WTC11 (cell line): ENCODE results near the gene PHLDA2. TPM values are rescaled to one million over a fixed set of nuclear protein-coding genes. Genes with fewer than 3 reads are reported as not detected.

Experiments used
- ATAC-seq: fragments of 200-7000 bp; cut with Tn5 transposase; 2 replicates; pipeline ENCODE4 v1.10.0; 2021; ENCODE audit warnings: mild to moderate bottlenecking, moderate library complexity
- CTCF ChIA-PET: fragments of 300-600 bp; sonication (Branson Sonifier 250); formaldehyde crosslinking; loops from one replicate; lab custom pipeline; 2021; ENCODE audit warnings: antibody characterized with exemption; lab: Charles Lee
- POLR2A ChIA-PET: fragments of 350-600 bp; sonication (Branson Sonifier 250); formaldehyde crosslinking; loops from one replicate; lab custom pipeline; 2021; ENCODE audit warnings: antibody characterized with exemption; lab: Charles Lee
- DNase-seq: peaks from one replicate; pipeline ENCODE4 v3.0.0; 2021; ENCODE audit warnings: low spot score
- H3K27ac Mint-ChIP-seq: 2 replicates; pipeline ENCODE4 v1.8.0; 2021; ENCODE audit warnings: mixed read lengths
- H3K27me3 Mint-ChIP-seq: 2 replicates; pipeline ENCODE4 v1.8.0; 2021; ENCODE audit warnings: low read depth, mild to moderate bottlenecking, moderate library complexity, mixed read lengths
- H3K36me3 Mint-ChIP-seq: 2 replicates; pipeline ENCODE4 v1.8.0; 2021; ENCODE audit warnings: mixed read lengths
- H3K4me1 Mint-ChIP-seq: 2 replicates; pipeline ENCODE4 v1.8.0; 2022; ENCODE audit warnings: mixed read lengths
- H3K4me3 Mint-ChIP-seq: 2 replicates; pipeline ENCODE4 v1.8.0; 2021; ENCODE audit warnings: mild to moderate bottlenecking, moderate library complexity, mixed read lengths
- H3K9me3 Mint-ChIP-seq: 2 replicates; pipeline ENCODE4 v1.8.0; 2021; ENCODE audit warnings: mixed read lengths
- ATF1 ChIP-seq: sonication (generic); formaldehyde crosslinking; IDR thresholded peaks from 2 replicates; pipeline ENCODE4 v1.8.1; 2023; ENCODE audit warnings: mild to moderate bottlenecking, moderate library complexity, missing genetic modification reagents
- CBFB ChIP-seq: sonication (generic); formaldehyde crosslinking; IDR thresholded peaks from 2 replicates; pipeline ENCODE4 v1.8.1; 2022; ENCODE audit warnings: mild to moderate bottlenecking, low read depth, missing genetic modification reagents
- ELF4 ChIP-seq: sonication (generic); formaldehyde crosslinking; IDR thresholded peaks from 2 replicates; pipeline ENCODE4 v1.8.1; 2022; ENCODE audit warnings: low read depth, mild to moderate bottlenecking, moderate library complexity, missing genetic modification reagents
- ETV6 ChIP-seq: sonication (generic); formaldehyde crosslinking; IDR thresholded peaks from 2 replicates; pipeline ENCODE4 v1.8.1; 2022; ENCODE audit warnings: mild to moderate bottlenecking, missing genetic modification reagents
- FOXP4 ChIP-seq: sonication (generic); formaldehyde crosslinking; IDR thresholded peaks from 2 replicates; pipeline ENCODE4 v1.8.0; 2022; ENCODE audit warnings: mild to moderate bottlenecking, missing genetic modification reagents
- HMGXB4 ChIP-seq: sonication (generic); formaldehyde crosslinking; IDR thresholded peaks from 2 replicates; pipeline ENCODE4 v1.8.1; 2023; ENCODE audit warnings: mild to moderate bottlenecking, moderate library complexity, missing genetic modification reagents
- RORB ChIP-seq: fragments of 250-450 bp; sonication (Bioruptor Pico); IDR thresholded peaks from 2 replicates; pipeline ENCODE4 v1.9.0; 2021; ENCODE audit warnings: mild to moderate bottlenecking
- SP1 ChIP-seq: sonication (generic); formaldehyde crosslinking; conservative IDR thresholded peaks from 2 replicates; pipeline ENCODE4 v1.8.1; 2022; ENCODE audit warnings: missing genetic modification reagents
- TP53 ChIP-seq: sonication (generic); formaldehyde crosslinking; IDR thresholded peaks from 2 replicates; pipeline ENCODE4 v1.8.1; 2023; ENCODE audit warnings: mild to moderate bottlenecking, missing genetic modification reagents
- ZNF263 ChIP-seq: sonication (generic); formaldehyde crosslinking; IDR thresholded peaks from 2 replicates; pipeline ENCODE4 v1.8.1; 2022; ENCODE audit warnings: low read depth, mild to moderate bottlenecking, moderate library complexity, missing genetic modification reagents
- ZNF512 ChIP-seq: sonication (generic); formaldehyde crosslinking; IDR thresholded peaks from 2 replicates; pipeline ENCODE4 v1.8.1; 2022; ENCODE audit warnings: missing genetic modification reagents, borderline replicate concordance
- total RNA-seq: library from RNA; stranded (reverse); gene quantifications from 3 replicates; pipeline ENCODE4 v1.2.3, GENCODE V29; 2021
- TF ChIP-seq, protein P1 (sequence below): fragments of 250-450 bp; sonication (Bioruptor Pico); IDR thresholded peaks from 2 replicates; pipeline ENCODE4 v1.9.0; 2021; ENCODE audit warnings: mild to moderate bottlenecking, borderline replicate concordance
- TF ChIP-seq, protein P2 (sequence below): sonication (generic); formaldehyde crosslinking; IDR thresholded peaks from 2 replicates; pipeline ENCODE4 v1.8.0; 2023; ENCODE audit warnings: missing genetic modification reagents, mild to moderate bottlenecking, borderline replicate concordance

The PHLDA2 gene
- total RNA-seq, 1 experiment from 2014 or later, result 9.6 TPM

DNA sequence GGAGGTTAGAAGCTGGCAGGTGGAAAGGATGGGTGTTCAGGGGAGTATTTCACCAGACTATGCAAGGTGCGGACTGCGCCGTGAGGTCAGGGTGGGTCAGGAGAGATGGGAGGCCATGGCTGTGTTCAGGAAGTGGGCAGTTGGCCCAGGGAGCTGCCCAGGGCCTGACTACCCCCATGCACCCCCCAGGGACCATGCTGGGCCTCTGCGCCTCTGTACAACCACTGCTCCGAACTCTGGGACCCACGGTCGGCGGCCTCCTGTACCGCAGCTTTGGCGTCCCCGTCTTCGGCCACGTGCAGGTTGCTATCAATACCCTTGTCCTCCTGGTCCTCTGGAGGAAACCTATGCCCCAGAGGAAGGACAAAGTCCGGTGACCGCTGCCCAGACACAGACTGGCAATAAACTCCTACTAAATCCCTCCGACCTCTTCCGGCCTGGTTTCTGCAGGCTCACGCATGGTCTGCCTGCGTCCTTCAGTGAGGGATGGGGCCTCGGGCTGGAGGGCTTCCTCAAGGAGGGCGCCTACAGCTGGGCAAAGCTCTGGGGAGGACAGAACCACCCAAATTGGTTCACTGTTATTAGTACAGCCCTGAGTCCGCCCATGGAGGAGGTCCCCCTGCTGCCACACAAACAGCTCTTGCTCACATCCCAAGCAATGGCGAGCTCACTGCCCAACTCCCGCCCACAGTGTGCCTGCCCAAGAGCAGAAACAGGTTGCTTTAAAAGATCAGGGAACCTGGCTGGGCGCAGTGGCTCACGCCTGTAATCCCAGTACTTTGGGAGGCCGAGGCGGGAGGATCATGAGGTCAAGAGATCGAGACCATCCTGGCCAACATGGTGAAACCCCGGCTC, 4.2 kb downstream of the PHLDA2 start (continued):
- no peak for TF ChIP-seq FOXP4 (CRISPR knock-in tag)
- TF ChIP-seq ZNF263 (CRISPR knock-in tag), result no peak

DNA sequence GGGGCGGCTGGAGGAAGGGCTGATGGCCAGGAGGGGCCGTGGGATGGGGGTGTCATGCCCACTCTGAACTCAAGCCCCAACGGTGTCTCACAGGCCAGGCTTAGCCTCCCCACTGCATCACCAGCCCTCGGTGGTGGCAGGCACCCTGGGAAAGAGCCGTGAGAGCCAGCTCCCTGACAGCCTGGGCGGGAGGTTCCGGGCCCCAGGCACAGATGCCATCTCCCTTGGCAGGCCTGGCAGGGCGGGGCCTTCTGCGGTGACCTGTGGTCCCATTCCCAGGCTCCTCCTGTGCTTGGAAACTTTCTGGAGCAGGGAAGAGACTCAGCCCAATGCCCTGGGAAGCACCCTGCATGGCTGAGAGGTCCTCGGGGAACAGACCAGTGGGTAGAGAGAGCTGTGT, 4.8 kb downstream of the PHLDA2 start:
- ATAC-seq, result no peak
- CTCF ChIA-PET, result interaction anchor here (1.0 to 1.5 kb wide), 2 partner anchors 32 to 97 kb away, joined by 4 to 5 read pairs; no protein-coding TSS in a partner anchor
- TF ChIP-seq ELF4 (CRISPR knock-in tag) (no peak), TP53 (CRISPR knock-in tag) (no peak), ZNF512 (CRISPR knock-in tag) (no peak), HMGXB4 (CRISPR knock-in tag) (no peak), RORB (no peak), CBFB (CRISPR knock-in tag) (no peak), ETV6 (CRISPR knock-in tag) (no peak), ATF1 (CRISPR knock-in tag) (no peak), SP1 (no peak)
- TF ChIP-seq, protein P1, sequence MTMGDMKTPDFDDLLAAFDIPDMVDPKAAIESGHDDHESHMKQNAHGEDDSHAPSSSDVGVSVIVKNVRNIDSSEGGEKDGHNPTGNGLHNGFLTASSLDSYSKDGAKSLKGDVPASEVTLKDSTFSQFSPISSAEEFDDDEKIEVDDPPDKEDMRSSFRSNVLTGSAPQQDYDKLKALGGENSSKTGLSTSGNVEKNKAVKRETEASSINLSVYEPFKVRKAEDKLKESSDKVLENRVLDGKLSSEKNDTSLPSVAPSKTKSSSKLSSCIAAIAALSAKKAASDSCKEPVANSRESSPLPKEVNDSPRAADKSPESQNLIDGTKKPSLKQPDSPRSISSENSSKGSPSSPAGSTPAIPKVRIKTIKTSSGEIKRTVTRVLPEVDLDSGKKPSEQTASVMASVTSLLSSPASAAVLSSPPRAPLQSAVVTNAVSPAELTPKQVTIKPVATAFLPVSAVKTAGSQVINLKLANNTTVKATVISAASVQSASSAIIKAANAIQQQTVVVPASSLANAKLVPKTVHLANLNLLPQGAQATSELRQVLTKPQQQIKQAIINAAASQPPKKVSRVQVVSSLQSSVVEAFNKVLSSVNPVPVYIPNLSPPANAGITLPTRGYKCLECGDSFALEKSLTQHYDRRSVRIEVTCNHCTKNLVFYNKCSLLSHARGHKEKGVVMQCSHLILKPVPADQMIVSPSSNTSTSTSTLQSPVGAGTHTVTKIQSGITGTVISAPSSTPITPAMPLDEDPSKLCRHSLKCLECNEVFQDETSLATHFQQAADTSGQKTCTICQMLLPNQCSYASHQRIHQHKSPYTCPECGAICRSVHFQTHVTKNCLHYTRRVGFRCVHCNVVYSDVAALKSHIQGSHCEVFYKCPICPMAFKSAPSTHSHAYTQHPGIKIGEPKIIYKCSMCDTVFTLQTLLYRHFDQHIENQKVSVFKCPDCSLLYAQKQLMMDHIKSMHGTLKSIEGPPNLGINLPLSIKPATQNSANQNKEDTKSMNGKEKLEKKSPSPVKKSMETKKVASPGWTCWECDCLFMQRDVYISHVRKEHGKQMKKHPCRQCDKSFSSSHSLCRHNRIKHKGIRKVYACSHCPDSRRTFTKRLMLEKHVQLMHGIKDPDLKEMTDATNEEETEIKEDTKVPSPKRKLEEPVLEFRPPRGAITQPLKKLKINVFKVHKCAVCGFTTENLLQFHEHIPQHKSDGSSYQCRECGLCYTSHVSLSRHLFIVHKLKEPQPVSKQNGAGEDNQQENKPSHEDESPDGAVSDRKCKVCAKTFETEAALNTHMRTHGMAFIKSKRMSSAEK (CRISPR knock-in tag), result no peak
- TF ChIP-seq, protein P2, sequence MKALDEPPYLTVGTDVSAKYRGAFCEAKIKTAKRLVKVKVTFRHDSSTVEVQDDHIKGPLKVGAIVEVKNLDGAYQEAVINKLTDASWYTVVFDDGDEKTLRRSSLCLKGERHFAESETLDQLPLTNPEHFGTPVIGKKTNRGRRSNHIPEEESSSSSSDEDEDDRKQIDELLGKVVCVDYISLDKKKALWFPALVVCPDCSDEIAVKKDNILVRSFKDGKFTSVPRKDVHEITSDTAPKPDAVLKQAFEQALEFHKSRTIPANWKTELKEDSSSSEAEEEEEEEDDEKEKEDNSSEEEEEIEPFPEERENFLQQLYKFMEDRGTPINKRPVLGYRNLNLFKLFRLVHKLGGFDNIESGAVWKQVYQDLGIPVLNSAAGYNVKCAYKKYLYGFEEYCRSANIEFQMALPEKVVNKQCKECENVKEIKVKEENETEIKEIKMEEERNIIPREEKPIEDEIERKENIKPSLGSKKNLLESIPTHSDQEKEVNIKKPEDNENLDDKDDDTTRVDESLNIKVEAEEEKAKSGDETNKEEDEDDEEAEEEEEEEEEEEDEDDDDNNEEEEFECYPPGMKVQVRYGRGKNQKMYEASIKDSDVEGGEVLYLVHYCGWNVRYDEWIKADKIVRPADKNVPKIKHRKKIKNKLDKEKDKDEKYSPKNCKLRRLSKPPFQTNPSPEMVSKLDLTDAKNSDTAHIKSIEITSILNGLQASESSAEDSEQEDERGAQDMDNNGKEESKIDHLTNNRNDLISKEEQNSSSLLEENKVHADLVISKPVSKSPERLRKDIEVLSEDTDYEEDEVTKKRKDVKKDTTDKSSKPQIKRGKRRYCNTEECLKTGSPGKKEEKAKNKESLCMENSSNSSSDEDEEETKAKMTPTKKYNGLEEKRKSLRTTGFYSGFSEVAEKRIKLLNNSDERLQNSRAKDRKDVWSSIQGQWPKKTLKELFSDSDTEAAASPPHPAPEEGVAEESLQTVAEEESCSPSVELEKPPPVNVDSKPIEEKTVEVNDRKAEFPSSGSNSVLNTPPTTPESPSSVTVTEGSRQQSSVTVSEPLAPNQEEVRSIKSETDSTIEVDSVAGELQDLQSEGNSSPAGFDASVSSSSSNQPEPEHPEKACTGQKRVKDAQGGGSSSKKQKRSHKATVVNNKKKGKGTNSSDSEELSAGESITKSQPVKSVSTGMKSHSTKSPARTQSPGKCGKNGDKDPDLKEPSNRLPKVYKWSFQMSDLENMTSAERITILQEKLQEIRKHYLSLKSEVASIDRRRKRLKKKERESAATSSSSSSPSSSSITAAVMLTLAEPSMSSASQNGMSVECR (CRISPR knock-in tag), result no peak
- TF ChIP-seq, all 79 proteins: peak for 0
- POLR2A ChIA-PET, result no interaction called here
- H3K27me3 Mint-ChIP-seq, result peaks cover 31% of the 10 kb centered on the region
- peaks cover 4% of the 10 kb centered on the region for H3K4me1 Mint-ChIP-seq
- H3K9me3 Mint-ChIP-seq, result no peaks in the 10 kb centered on the region
- no peak for DNase-seq
- H3K27ac Mint-ChIP-seq, result no peak overlapping the region
- no peak overlapping the region for H3K4me3 Mint-ChIP-seq
- 0 out of 2 replicates have a peak, but pooled peaks cover 3% of the 10 kb centered on the region for H3K36me3 Mint-ChIP-seq
